Activated B cell treated with CpG ODN at 0.5 μM for 24 hours (primary cell): ENCODE data around the gene CDK14. TPM values are rescaled to one million over a fixed set of nuclear protein-coding genes. Genes with fewer than 3 reads are reported as not detected.

Source experiments
- ATAC-seq: fragments of 200-7000 bp; cut with Tn5 transposase; one replicate; pipeline ENCODE4 v1.10.0; 2021; ENCODE audit warnings: low read depth, mild to moderate bottlenecking, moderate library complexity
- CTCF ChIA-PET: fragments of 350-600 bp; sonication (Branson Sonifier 250); formaldehyde crosslinking; loops from one replicate; lab custom pipeline; 2021; ENCODE audit warnings: antibody characterized with exemption; lab: Charles Lee
- POLR2A ChIA-PET: fragments of 350-600 bp; sonication (Branson Sonifier 250); formaldehyde crosslinking; loops from one replicate; lab custom pipeline; 2021; ENCODE audit warnings: antibody characterized with exemption; lab: Charles Lee
- DNase-seq: peaks from one replicate; pipeline ENCODE4 v3.0.0; 2022
- H3K27ac Mint-ChIP-seq: one replicate; pipeline ENCODE4 v1.8.0; 2020; ENCODE audit warnings: mixed read lengths
- H3K27me3 Mint-ChIP-seq: one replicate; pipeline ENCODE4 v1.8.0; 2021; ENCODE audit warnings: mixed read lengths
- H3K36me3 Mint-ChIP-seq: one replicate; pipeline ENCODE4 v1.8.0; 2021; ENCODE audit warnings: low read depth, mixed read lengths
- H3K4me1 Mint-ChIP-seq: one replicate; pipeline ENCODE4 v1.8.0; 2021; ENCODE audit warnings: mixed read lengths
- H3K4me3 Mint-ChIP-seq: one replicate; pipeline ENCODE4 v1.8.0; 2020; ENCODE audit warnings: mild to moderate bottlenecking, mixed read lengths
- H3K9me3 Mint-ChIP-seq: one replicate; pipeline ENCODE4 v1.8.0; 2020; ENCODE audit warnings: mixed read lengths
- intact Hi-C: fragments of 100-400 bp; cut with micrococcal nuclease; formaldehyde crosslinking; loops from one replicate; pipeline ENCODE4 v1.15.1; 2024
- total RNA-seq: library from RNA; stranded (reverse); gene quantifications from 2 replicates; pipeline ENCODE4 v1.2.3, GENCODE V29; 2022
- TF ChIP-seq, protein P1 (sequence below): fragments of 200-600 bp; IDR thresholded peaks from one replicate; pipeline ENCODE4 v1.8.0; 2022; ENCODE audit warnings: antibody characterized with exemption, mild to moderate bottlenecking

The CDK14 gene
- total RNA-seq, 1 donor from 2014 or later = 140 TPM

DNA sequence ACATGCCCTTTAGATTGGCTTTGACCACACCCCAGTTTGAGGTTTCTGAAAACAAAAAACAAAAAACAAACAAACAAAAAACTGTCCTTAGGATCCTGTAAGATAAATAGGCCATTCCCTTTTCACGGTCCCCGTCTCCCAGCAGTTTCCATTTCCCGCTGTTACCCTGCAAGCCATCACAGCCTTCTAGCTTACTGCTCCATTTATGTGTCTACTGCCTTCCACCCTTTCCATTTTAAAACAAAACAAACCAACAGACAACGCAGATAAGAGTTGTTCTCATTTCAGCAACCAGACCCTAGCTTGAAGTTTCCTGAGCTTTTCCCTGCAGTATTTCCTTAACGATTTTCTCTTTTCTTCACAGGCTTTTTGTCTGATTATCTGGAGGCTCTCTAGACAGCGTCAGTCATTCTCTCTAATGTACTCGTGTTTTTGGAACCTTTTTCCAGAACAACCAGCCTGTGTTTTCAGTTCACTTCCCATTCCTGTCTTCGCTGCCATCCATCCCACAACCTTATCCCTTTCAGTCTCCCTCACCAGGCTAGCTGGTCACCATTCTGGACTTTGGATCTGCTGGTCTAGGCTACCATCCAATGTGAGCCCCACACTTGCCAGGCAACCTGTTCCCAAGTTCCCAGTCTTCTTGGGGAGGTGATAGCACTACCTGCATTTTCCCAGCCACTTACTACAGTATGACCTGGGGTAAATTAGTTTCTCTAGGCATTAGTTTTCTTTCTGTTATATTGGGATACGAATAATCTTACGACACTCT is 350.8 kb downstream of the CDK14 start:
- TF ChIP-seq, protein P1, sequence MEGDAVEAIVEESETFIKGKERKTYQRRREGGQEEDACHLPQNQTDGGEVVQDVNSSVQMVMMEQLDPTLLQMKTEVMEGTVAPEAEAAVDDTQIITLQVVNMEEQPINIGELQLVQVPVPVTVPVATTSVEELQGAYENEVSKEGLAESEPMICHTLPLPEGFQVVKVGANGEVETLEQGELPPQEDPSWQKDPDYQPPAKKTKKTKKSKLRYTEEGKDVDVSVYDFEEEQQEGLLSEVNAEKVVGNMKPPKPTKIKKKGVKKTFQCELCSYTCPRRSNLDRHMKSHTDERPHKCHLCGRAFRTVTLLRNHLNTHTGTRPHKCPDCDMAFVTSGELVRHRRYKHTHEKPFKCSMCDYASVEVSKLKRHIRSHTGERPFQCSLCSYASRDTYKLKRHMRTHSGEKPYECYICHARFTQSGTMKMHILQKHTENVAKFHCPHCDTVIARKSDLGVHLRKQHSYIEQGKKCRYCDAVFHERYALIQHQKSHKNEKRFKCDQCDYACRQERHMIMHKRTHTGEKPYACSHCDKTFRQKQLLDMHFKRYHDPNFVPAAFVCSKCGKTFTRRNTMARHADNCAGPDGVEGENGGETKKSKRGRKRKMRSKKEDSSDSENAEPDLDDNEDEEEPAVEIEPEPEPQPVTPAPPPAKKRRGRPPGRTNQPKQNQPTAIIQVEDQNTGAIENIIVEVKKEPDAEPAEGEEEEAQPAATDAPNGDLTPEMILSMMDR = no peak
- Mint-ChIP-seq H3K27me3 (no peaks in the 10 kb centered on the region), H3K4me3 (no peak overlapping the region), H3K27ac (no peak overlapping the region), H3K36me3 (peaks cover 48% of the 10 kb centered on the region), H3K4me1 (peaks cover 18% of the 10 kb centered on the region), H3K9me3 (no peaks in the 10 kb centered on the region)
- ATAC-seq (no peak), DNase-seq (no peak)
- CTCF ChIA-PET = no interaction called here
- POLR2A ChIA-PET = interaction anchor here (0.5 kb wide), 1 partner anchor 94 kb away, joined by 5 read pairs; no protein-coding TSS in a partner anchor
- intact Hi-C loops = no loop called here

DNA sequence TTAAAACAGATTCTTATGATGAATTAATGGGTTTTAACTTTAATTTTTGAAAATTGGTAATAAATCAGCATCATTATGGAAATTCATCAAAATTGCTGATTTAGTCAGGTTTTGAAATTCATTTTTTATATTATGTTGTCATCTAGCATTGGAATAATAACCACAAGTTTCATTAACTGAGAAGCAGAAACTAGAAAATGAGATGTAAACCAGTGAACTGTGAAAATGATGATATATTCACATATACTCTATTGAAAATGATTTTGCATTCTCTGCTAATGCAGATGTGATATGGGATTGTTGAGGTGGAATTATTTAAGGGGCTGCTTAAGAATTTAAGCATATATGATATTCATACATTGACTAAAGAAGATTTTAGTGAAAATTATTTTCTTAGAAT is 352.0 kb downstream of the CDK14 start:
- Mint-ChIP-seq H3K4me1 (peaks cover 18% of the 10 kb centered on the region), H3K36me3 (peaks cover 42% of the 10 kb centered on the region), H3K27me3 (no peaks in the 10 kb centered on the region), H3K4me3 (no peak overlapping the region), H3K9me3 (no peaks in the 10 kb centered on the region), H3K27ac (no peak overlapping the region)
- ATAC-seq (no peak), DNase-seq (no peak)
- ChIA-PET POLR2A (no interaction called here), CTCF (no interaction called here)
- intact Hi-C loops = no loop called here
- TF ChIP-seq, protein P1 = no peak

DNA sequence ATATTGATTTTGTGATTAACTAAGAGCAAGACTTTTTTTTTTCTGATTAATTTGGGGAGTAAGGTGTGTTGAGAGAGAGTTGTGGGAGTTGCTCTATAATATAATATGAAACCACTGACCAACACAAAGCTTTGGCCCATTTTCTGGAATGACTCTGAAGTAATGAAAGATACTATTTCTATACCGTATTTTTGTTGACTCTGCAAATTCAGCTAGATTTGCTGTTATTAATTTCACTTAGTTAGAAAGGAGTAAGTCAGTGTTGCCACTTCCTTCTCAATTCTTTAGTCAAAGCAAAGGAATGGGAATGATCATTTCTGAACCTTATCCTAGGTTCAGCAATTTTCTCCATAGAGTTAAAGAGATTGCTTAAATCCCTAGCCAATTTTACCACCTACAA is 355.1 kb downstream of the CDK14 start:
- H3K36me3 Mint-ChIP-seq = peaks cover 43% of the 10 kb centered on the region
- H3K9me3 Mint-ChIP-seq = no peaks in the 10 kb centered on the region
- DNase-seq (no peak), ATAC-seq (no peak)
- H3K27me3 Mint-ChIP-seq = no peaks in the 10 kb centered on the region
- ChIA-PET CTCF (no interaction called here), POLR2A (interaction anchor here (0.6 kb wide), 1 partner anchor 238 kb away, joined by 6 read pairs; no protein-coding TSS in a partner anchor)
- peaks cover 6% of the 10 kb centered on the region for H3K4me1 Mint-ChIP-seq
- H3K27ac Mint-ChIP-seq = no peak overlapping the region
- intact Hi-C loops = no loop called here
- TF ChIP-seq, protein P1 = no peak
- no peak overlapping the region for H3K4me3 Mint-ChIP-seq

DNA sequence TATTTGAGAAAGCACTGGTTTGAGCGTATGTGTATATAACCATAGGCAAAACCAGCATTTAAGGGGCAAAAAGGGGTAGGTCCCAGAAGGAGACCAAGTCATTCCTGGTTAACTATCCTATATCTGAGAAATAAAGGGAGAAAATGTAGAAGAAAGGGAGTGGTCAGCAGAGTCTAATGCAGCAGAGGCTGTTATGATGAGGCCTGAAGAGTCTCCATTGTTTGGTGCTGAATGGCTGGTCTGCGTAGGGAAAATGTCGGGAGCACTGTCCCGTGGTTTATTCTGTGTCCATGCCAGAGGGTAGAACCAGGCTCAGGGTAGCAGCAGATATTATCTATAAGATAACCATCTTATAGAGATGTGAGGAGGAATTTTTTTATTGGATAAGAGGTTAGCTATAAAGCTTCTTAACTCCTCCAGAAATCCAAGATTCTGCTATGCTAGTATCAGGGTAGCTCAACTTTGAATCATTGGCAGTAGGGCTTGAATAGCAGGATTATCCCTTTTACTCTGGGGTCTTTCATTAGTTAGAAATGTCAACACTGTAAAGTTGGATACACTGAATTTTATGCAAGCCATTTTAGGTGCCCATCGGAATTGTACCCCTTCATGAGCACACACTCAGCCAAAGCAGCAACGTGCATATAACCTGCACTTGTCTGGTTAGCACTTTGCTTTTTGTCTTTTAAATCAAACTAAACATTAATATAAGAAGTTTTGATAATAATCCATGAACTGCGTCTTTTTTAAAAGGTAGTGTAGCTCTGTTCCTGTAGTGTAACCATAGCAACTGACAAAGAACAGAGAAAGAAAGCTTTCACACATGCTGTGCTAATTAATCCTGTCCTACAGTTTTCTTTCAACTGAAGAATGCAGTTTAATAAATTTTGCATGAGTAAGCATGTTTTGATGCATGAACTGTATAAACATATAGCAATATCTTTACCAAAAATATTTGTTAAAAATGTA is 356.1 kb downstream of the CDK14 start:
- POLR2A ChIA-PET = no interaction called here
- H3K27ac Mint-ChIP-seq = no peak overlapping the region

More for the DNA sequence above, 356.1 kb downstream of the CDK14 start:
- peaks cover 41% of the 10 kb centered on the region for H3K36me3 Mint-ChIP-seq
- no peak for ATAC-seq
- TF ChIP-seq, protein P1 = no peak
- no peak overlapping the region for H3K4me3 Mint-ChIP-seq
- CTCF ChIA-PET = no interaction called here
- DNase-seq = no peak
- no peaks in the 10 kb centered on the region for H3K27me3 Mint-ChIP-seq
- H3K4me1 Mint-ChIP-seq = peaks cover 4% of the 10 kb centered on the region
- intact Hi-C loops = no loop called here
- H3K9me3 Mint-ChIP-seq = no peaks in the 10 kb centered on the region
